ENCODE data around the gene ERP27.

DNA sequence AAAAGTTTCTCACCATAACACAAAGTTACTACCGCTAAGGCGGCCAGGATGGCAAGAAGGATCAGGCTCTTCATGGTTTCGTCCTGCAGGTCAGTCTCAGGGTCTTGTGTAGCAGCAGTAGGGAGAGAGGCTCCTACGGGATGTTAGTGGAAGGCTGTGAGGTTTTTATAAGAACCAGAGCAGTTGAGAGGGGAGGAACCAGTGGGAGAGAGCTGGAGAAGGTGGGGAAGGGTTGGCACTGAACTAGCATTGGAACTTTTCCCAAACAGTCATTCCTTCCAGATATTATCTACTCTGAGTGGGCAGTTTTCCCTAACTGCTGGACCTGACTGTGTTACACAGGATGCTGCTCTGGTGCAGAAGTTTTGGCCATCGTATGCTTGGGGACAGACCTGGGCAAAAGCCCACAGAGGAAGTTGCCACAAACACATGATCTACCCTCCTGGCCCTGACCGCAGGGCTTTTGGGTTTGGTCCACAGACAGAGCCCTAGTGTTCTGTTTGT is 52.6 kb downstream of the ERP27 start, which contains the start of gene MGP:
- TF ChIP-seq, protein P1, sequence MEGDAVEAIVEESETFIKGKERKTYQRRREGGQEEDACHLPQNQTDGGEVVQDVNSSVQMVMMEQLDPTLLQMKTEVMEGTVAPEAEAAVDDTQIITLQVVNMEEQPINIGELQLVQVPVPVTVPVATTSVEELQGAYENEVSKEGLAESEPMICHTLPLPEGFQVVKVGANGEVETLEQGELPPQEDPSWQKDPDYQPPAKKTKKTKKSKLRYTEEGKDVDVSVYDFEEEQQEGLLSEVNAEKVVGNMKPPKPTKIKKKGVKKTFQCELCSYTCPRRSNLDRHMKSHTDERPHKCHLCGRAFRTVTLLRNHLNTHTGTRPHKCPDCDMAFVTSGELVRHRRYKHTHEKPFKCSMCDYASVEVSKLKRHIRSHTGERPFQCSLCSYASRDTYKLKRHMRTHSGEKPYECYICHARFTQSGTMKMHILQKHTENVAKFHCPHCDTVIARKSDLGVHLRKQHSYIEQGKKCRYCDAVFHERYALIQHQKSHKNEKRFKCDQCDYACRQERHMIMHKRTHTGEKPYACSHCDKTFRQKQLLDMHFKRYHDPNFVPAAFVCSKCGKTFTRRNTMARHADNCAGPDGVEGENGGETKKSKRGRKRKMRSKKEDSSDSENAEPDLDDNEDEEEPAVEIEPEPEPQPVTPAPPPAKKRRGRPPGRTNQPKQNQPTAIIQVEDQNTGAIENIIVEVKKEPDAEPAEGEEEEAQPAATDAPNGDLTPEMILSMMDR (IDR thresholded peaks at IDR 0.05), result no peak
- no peak for TF ChIP-seq EZH2 (IDR thresholded peaks at IDR 0.05)

Measured in neural progenitor cell (in vitro differentiated cells).